ENCODE data around the gene PCF11.

DNA sequence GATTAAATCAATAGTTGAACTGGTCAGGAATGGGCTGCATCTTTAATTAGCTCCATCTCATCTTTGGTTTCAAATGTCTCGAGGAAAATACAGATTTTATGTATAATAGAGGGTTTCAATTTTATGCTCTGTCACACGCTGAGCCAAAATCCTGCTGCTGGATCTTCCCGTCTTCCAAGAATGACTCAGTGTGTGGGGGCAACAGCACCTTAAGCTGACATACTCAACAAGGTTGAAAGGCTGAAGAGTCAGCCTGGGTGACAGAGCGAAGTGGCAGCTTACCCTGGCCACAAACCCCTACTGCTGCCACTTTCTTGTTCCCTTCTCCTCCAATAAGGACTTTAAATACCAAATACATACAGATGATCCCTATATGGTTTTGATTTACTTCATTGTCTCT lies 9.0 kb upstream of the PCF11 start:
- TF ChIP-seq, protein P1, sequence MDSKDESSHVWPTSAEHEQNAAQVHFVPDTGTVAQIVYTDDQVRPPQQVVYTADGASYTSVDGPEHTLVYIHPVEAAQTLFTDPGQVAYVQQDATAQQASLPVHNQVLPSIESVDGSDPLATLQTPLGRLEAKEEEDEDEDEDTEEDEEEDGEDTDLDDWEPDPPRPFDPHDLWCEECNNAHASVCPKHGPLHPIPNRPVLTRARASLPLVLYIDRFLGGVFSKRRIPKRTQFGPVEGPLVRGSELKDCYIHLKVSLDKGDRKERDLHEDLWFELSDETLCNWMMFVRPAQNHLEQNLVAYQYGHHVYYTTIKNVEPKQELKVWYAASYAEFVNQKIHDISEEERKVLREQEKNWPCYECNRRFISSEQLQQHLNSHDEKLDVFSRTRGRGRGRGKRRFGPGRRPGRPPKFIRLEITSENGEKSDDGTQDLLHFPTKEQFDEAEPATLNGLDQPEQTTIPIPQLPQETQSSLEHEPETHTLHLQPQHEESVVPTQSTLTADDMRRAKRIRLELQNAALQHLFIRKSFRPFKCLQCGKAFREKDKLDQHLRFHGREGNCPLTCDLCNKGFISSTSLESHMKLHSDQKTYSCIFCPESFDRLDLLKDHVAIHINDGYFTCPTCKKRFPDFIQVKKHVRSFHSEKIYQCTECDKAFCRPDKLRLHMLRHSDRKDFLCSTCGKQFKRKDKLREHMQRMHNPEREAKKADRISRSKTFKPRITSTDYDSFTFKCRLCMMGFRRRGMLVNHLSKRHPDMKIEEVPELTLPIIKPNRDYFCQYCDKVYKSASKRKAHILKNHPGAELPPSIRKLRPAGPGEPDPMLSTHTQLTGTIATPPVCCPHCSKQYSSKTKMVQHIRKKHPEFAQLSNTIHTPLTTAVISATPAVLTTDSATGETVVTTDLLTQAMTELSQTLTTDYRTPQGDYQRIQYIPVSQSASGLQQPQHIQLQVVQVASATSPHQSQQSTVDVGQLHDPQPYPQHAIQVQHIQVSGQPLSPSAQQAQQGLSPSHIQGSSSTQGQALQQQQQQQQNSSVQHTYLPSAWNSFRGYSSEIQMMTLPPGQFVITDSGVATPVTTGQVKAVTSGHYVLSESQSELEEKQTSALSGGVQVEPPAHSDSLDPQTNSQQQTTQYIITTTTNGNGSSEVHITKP (CRISPR knock-in tag; IDR thresholded peaks at IDR 0.05; ENCODE audit: low read depth) = no peak
- no peak for TF ChIP-seq MAFK (conservative IDR thresholded peaks at IDR 0.05 in 1 of 2, IDR thresholded peaks at IDR 0.05 in 1 of 2; ENCODE audit: low read length in 2 of 2)
- no peak for TF ChIP-seq SRSF1 (optimal IDR thresholded peaks at IDR 0.05; ENCODE audit: low read depth, low read length)
- TF ChIP-seq CEBPB (IDR thresholded peaks at IDR 0.05; ENCODE audit: borderline replicate concordance, low read depth, low read length) = no peak
- TF ChIP-seq FOSL1 (CRISPR knock-in tag; IDR thresholded peaks at IDR 0.05; ENCODE audit: borderline replicate concordance) = no peak
- no peak for TF ChIP-seq ZNF674 (CRISPR knock-in tag; IDR thresholded peaks at IDR 0.05; ENCODE audit: low read depth)
- TF ChIP-seq, protein P2, sequence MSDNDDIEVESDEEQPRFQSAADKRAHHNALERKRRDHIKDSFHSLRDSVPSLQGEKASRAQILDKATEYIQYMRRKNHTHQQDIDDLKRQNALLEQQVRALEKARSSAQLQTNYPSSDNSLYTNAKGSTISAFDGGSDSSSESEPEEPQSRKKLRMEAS (IDR thresholded peaks at IDR 0.05) = no peak
- TF ChIP-seq EHMT2 (IDR thresholded peaks at IDR 0.05; ENCODE audit: borderline replicate concordance, low read depth, low read length) = no peak
- no peak for TF ChIP-seq ZNF264 (CRISPR knock-in tag; IDR thresholded peaks at IDR 0.05)
- TF ChIP-seq ZNF282 (IDR thresholded peaks at IDR 0.05; ENCODE audit: partially characterized antibody) = no peak
- no peak for TF ChIP-seq SIN3A (IDR thresholded peaks at IDR 0.05; ENCODE audit: borderline replicate concordance, low read depth, low read length)
- no peak for TF ChIP-seq ZNF34 (CRISPR knock-in tag; IDR thresholded peaks at IDR 0.05; ENCODE audit: borderline replicate concordance)
- TF ChIP-seq, protein P3, sequence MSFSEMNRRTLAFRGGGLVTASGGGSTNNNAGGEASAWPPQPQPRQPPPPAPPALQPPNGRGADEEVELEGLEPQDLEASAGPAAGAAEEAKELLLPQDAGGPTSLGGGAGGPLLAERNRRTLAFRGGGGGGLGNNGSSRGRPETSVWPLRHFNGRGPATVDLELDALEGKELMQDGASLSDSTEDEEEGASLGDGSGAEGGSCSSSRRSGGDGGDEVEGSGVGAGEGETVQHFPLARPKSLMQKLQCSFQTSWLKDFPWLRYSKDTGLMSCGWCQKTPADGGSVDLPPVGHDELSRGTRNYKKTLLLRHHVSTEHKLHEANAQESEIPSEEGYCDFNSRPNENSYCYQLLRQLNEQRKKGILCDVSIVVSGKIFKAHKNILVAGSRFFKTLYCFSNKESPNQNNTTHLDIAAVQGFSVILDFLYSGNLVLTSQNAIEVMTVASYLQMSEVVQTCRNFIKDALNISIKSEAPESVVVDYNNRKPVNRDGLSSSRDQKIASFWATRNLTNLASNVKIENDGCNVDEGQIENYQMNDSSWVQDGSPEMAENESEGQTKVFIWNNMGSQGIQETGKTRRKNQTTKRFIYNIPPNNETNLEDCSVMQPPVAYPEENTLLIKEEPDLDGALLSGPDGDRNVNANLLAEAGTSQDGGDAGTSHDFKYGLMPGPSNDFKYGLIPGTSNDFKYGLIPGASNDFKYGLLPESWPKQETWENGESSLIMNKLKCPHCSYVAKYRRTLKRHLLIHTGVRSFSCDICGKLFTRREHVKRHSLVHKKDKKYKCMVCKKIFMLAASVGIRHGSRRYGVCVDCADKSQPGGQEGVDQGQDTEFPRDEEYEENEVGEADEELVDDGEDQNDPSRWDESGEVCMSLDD (CRISPR knock-in tag; IDR thresholded peaks at IDR 0.05; ENCODE audit: borderline replicate concordance) = no peak
- TF ChIP-seq DRAP1 (CRISPR knock-in tag; IDR thresholded peaks at IDR 0.05) = no peak
